OCI-LY3 (cell line): ENCODE data around the gene VPS50.

Source experiments
- EZH2phosphoT487 ChIP-seq: fragments of 200-600 bp; shearing (Covaris generic); IDR thresholded peaks from 2 replicates; pipeline ENCODE4 v1.6.1; 2018; ENCODE audit warnings: antibody characterized with exemption, mixed run types, low read depth
- TF ChIP-seq, protein P1 (sequence below): fragments of 200-600, 300-600 bp; sonication (generic); IDR thresholded peaks from 2 replicates; pipeline ENCODE4 v1.5.1; 2014; ENCODE audit warnings: antibody characterized with exemption, low read length, low read depth

- TF ChIP-seq, protein P1, sequence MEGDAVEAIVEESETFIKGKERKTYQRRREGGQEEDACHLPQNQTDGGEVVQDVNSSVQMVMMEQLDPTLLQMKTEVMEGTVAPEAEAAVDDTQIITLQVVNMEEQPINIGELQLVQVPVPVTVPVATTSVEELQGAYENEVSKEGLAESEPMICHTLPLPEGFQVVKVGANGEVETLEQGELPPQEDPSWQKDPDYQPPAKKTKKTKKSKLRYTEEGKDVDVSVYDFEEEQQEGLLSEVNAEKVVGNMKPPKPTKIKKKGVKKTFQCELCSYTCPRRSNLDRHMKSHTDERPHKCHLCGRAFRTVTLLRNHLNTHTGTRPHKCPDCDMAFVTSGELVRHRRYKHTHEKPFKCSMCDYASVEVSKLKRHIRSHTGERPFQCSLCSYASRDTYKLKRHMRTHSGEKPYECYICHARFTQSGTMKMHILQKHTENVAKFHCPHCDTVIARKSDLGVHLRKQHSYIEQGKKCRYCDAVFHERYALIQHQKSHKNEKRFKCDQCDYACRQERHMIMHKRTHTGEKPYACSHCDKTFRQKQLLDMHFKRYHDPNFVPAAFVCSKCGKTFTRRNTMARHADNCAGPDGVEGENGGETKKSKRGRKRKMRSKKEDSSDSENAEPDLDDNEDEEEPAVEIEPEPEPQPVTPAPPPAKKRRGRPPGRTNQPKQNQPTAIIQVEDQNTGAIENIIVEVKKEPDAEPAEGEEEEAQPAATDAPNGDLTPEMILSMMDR: no peak
- TF ChIP-seq EZH2phosphoT487: no peak
These were observed 146.1 kb downstream of the VPS50 start for GRCh38 chr7:93378131-93378760.
